GM12864 (cell line): ENCODE data around the gene ZBTB24.

Experiments used
- DNase-seq: peaks from one replicate; pipeline ENCODE4 v3.0.0-alpha.2; 2011; ENCODE audit warnings: low read depth
- H3K4me3 ChIP-seq: 2 replicates; pipeline ENCODE4 v1.5.1; 2011; ENCODE audit warnings: mild to moderate bottlenecking, low read depth, low read length, control low read depth
- CTCF ChIP-seq: IDR thresholded peaks from 2 replicates; pipeline ENCODE4 v1.5.1; 2011; ENCODE audit warnings: low read depth, mild to moderate bottlenecking, moderate library complexity, low read length, control low read depth, inconsistent platforms; ENCODE audit errors: missing control alignments

ZBTB24 gene

GRCh38 chr6:109516929-109517328 lies 33.9 kb upstream of the ZBTB24 start:
- no peak for TF ChIP-seq CTCF
- H3K4me3 ChIP-seq, result no peak overlapping the region
- DNase-seq, result no peak

- H3K4me3 ChIP-seq, result no peak overlapping the region
- no peak for DNase-seq
- TF ChIP-seq CTCF, result no peak
Observed at GRCh38 chr6:109515781-109516409, 32.9 kb upstream of the ZBTB24 start.

- no peak overlapping the region for H3K4me3 ChIP-seq
- no peak for DNase-seq
- TF ChIP-seq CTCF, result no peak
Observed at GRCh38 chr6:109514946-109515345, 31.9 kb upstream of the ZBTB24 start.

GRCh38 chr6:109513571-109514071 lies 30.6 kb upstream of the ZBTB24 start:
- no peak for TF ChIP-seq CTCF
- DNase-seq, result no peak

GRCh38 chr6:109512271-109512817 lies 29.3 kb upstream of the ZBTB24 start:
- DNase-seq, result no peak
- no peak for TF ChIP-seq CTCF
- H3K4me3 ChIP-seq, result no peak overlapping the region

More at GRCh38 chr6:109513571-109514071, 30.6 kb upstream of the ZBTB24 start:
- H3K4me3 ChIP-seq, result no peak overlapping the region

GRCh38 chr6:109511832-109512231 lies 28.8 kb upstream of the ZBTB24 start:
- H3K4me3 ChIP-seq, result no peak overlapping the region
- DNase-seq, result no peak
- no peak for TF ChIP-seq CTCF

GRCh38 chr6:109510358-109510757 lies 27.3 kb upstream of the ZBTB24 start:
- H3K4me3 ChIP-seq, result no peak overlapping the region
- TF ChIP-seq CTCF, result no peak
- no peak for DNase-seq
